GM12874 (cell line): Measurements from ENCODE around the gene GMNN.

Source experiments
- CTCF ChIP-seq: IDR thresholded peaks from 2 replicates; pipeline ENCODE4 v1.5.1; 2011; ENCODE audit warnings: low read depth, mild to moderate bottlenecking, control low read depth, low read length, moderate library complexity; ENCODE audit not compliant: insufficient read depth

The GMNN gene

GRCh38 chr6:24825130-24825630, 50.4 kb downstream of the GMNN start:
- no peak for TF ChIP-seq CTCF

- TF ChIP-seq CTCF, result no peak
Observed at GRCh38 chr6:24827162-24827561, 52.4 kb downstream of the GMNN start.

GRCh38 chr6:24827970-24828369, 53.2 kb downstream of the GMNN start:
- no peak for TF ChIP-seq CTCF

- TF ChIP-seq CTCF, result no peak
Observed at GRCh38 chr6:24829657-24830056, 54.9 kb downstream of the GMNN start.

GRCh38 chr6:24831771-24832716, 57.3 kb downstream of the GMNN start:
- TF ChIP-seq CTCF, result no peak

- no peak for TF ChIP-seq CTCF
Observed at GRCh38 chr6:24832794-24833193, 58.1 kb downstream of the GMNN start.

GRCh38 chr6:24833711-24834386, 59.1 kb downstream of the GMNN start:
- TF ChIP-seq CTCF, result no peak
